HG03442 (cell line): ENCODE results near the gene GALR1.
"Not testable (repeated sequence)": the region's sequence is repeated elsewhere in the genome, so short reads cannot be mapped to it uniquely, and the experiment has no call there.

ENCODE experiments used
- ATAC-seq: cut with Tn5 transposase; IDR thresholded peaks from one replicate; pipeline ENCODE4 v1.9.1; 2021; ENCODE audit warnings: mild to moderate bottlenecking, moderate library complexity; ENCODE audit not compliant: unreplicated experiment

The GALR1 gene

DNA sequence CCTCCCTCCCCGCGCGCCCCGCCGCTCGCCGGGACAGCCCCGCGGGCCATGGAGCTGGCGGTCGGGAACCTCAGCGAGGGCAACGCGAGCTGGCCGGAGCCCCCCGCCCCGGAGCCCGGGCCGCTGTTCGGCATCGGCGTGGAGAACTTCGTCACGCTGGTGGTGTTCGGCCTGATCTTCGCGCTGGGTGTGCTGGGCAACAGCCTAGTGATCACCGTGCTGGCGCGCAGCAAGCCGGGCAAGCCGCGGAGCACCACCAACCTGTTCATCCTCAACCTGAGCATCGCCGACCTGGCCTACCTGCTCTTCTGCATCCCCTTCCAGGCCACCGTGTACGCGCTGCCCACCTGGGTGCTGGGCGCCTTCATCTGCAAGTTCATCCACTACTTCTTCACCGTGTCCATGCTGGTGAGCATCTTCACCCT lies 865 bp downstream of the GALR1 start:
- ATAC-seq: no peak

- no peak for ATAC-seq
These were observed 1.5 kb downstream of the GALR1 start for GRCh38 chr18:77250926-77251729.

- ATAC-seq: no peak
These were observed 2.0 kb downstream of the GALR1 start for GRCh38 chr18:77251730-77252050.

- ATAC-seq: no peak
These were observed 5.2 kb downstream of the GALR1 start for GRCh38 chr18:77254711-77255405.

DNA sequence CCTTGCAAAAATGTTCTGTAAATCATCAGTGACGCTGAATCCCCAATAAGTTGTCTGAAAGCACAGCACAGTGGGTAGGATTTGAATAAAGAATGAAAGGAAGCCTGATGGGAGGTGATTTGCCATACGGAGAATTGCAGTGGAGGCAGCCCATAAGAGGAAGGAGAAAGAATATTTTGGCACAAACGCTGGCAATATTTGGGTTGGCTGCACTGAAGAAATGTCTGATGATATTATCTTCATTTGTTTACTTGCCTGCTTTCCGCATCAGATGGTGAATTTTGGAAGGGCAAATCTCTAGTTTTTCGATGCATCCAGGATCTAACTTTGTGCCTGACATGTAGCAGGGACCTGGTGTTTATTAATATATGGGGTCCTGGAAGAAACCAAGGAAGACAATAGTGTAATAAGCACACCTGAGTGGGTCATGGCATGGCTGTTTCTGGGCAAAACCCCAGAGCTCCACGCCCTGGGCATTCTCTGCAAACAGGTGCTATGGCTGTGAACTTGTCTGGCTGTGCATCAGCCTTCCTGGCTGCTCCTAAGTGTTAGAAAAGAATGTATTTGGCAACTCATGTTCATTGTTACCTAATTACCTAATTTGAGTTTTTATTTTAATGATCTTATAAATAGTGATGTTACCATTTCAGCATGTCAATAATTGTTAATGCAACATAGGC lies 5.9 kb downstream of the GALR1 start:
- no peak for ATAC-seq

- no peak for ATAC-seq
These were observed 13.2 kb downstream of the GALR1 start for GRCh38 chr18:77262643-77263465.

GRCh38 chr18:77263466-77263763 lies 13.8 kb downstream of the GALR1 start:
- ATAC-seq: no peak

- no peak for ATAC-seq
These were observed 18.3 kb downstream of the GALR1 start for GRCh38 chr18:77267969-77268368.

GRCh38 chr18:77268456-77268855 lies 18.8 kb downstream of the GALR1 start:
- no peak for ATAC-seq

GRCh38 chr18:77271576-77272481 lies 22.2 kb downstream of the GALR1 start:
- no peak for ATAC-seq

GRCh38 chr18:77290841-77291240 lies 41.2 kb downstream of the GALR1 start:
- not testable (repeated sequence) for ATAC-seq

GRCh38 chr18:77298172-77298571 lies 48.5 kb downstream of the GALR1 start:
- no peak for ATAC-seq

DNA sequence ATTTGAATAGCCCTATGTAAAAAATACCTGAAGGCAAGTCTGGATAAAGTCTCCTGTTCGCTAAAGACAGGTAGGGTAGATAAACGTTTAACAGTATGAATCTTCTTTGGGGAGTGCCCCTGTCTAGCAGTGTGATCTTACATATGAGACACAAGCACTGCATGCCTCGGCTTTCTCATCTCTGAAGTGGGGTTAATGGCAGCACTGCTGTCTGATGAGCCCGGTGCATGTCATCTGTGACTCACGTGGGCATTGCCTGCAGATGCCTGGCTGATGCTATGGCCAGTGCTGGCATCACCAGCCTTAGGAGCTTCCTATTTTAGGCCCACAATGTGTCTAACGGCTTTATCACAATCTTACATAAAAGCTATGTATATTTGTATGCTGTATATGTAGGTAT lies 50.1 kb downstream of the GALR1 start:
- no peak for ATAC-seq

DNA sequence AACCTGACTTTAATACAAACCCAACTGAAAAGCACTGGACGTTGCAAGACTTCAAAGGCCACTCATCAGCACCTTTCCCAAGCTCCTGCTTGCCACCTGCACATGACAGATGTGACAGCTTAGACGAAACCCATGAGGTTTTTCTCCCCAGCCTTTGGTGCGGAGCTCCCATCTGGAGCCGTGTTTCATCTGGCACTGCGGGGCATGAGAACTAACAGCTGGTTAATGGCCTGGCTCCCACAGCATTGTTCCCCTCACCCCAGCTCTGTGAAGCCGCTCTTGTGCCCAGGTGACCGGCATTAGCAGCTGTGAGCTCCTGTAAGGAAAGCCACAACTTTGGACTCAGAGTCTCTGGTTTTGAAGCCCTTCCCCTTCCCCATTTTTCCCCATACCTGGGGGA lies 50.9 kb downstream of the GALR1 start:
- ATAC-seq: no peak

DNA sequence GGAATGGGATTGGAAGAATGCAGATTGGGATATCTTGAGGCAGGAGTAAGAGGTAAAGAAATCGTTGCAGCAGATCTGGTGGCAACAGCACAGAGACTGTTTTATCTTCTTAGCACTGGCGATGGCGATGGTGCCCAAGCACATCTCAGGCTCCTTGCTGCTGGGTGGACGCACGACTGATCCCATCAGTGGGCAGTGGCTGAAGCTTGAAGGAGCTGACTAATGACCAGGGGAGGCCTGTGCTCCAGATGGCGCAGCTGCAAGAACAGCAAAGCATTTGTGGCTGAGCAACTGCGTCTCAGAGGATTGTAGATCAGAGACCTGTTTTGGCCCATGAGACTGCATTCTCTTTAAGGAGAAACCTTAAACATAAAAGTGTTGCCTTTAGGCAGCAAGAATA lies 54.6 kb downstream of the GALR1 start:
- no peak for ATAC-seq

GRCh38 chr18:77305676-77306075 lies 56.0 kb downstream of the GALR1 start:
- ATAC-seq: no peak

GRCh38 chr18:77308216-77308615 lies 58.6 kb downstream of the GALR1 start:
- ATAC-seq: no peak

DNA sequence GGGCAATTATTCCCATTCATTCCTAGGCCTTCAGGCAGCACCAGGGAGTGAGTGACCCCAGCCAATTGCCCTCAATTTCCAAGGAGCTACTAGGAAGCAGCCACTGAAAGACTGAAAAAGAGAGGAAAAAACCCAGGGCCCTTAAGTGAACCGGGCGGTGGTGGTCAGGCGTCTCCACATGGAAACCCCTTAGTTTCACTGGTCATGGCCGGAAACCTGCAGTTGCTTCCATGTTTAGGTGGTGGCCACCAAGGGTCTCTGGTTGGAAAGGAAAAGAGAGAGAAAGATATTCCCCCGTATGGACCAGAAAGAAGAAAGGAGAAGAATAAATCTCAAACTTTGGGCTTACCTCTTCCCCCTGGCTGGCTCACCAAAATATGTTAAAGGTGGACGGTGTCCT lies 64.9 kb downstream of the GALR1 start:
- no peak for ATAC-seq

DNA sequence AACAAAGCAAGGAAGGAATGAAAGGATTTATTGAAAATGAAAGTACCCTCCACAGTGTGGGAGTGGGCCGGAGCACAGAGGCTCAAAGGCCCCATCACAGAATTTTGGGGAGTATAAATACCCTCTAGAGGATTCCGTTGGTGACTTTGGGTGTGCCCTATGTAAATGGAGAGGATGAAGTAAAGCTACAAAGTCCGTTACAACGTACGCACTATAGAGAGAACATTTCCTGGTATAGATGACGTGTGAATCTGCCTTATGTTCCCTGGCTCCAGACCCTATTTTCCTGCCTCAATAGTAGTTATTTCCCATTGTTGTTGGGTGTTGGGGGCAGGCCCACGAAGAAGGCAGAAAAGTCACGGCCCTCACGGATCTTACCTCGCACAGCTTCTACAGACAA lies 65.3 kb downstream of the GALR1 start:
- no peak for ATAC-seq

- ATAC-seq: no peak
These were observed 66.4 kb downstream of the GALR1 start for GRCh38 chr18:77316008-77316407.
